K562 (cell line): Measurements from ENCODE around the gene TRPC1. TPM values are rescaled to one million over a fixed set of nuclear protein-coding genes. Genes with fewer than 3 reads are reported as not detected.

Experiments used
- CEBPG ChIP-seq, 3 experiments: fragments of 200-800 bp in 1 of 3; sonication (Bioruptor generic) in 1 of 3; sonication (generic) in 1 of 3; formaldehyde crosslinking in 1 of 3; IDR thresholded peaks in 2 of 3; conservative IDR thresholded peaks in 1 of 3; 2 replicates each; pipeline versions ENCODE4 v1.6.1 to v1.8.0; 2016 to 2022; ENCODE audit warnings: missing compliant biosample characterization in 2 of 3, missing genetic modification characterization in 2 of 3, mild to moderate bottlenecking in 1 of 3, missing genetic modification reagents in 1 of 3
- ETV1 ChIP-seq: fragments of 450-650 bp; conservative IDR thresholded peaks from 2 replicates; pipeline ENCODE4 v1.6.1; 2016; ENCODE audit warnings: missing genetic modification characterization, control low read depth, low read depth, missing compliant biosample characterization
- GATA2 ChIP-seq: sonication (generic); formaldehyde crosslinking; IDR thresholded peaks from 2 replicates; pipeline ENCODE4 v1.4.0; 2020; ENCODE audit warnings: mild to moderate bottlenecking, missing genetic modification reagents
- GATAD2A ChIP-seq: fragments of 450-650 bp; IDR thresholded peaks from 2 replicates; pipeline ENCODE4 v1.6.1; 2017
- JUND ChIP-seq, 2 experiments: IDR thresholded peaks; 2 replicates in 1 of 2; 3 replicates in 1 of 2; pipeline ENCODE4 v1.6.1; 2011; ENCODE audit warnings: borderline replicate concordance in 2 of 2, low read depth in 2 of 2, low read length in 2 of 2, improper control_type of control experiment in 1 of 2, missing biosample characterization in 1 of 2, missing genetic modification characterization in 1 of 2, missing genetic modification reagents in 1 of 2
- MBD2 ChIP-seq: sonication (generic); IDR thresholded peaks from 2 replicates; pipeline ENCODE4 v1.6.1; 2016; ENCODE audit warnings: low read depth, borderline replicate concordance
- NCOA6 ChIP-seq: fragments of 450-650 bp; IDR thresholded peaks from 2 replicates; pipeline ENCODE4 v1.6.1; 2017; ENCODE audit warnings: mild to moderate bottlenecking
- POLR3G ChIP-seq: IDR thresholded peaks from 2 replicates; pipeline ENCODE4 v1.6.1; 2011; ENCODE audit not compliant: insufficient read length, insufficient replicate concordance; ENCODE audit errors: extremely low read depth
- RBM39 ChIP-seq: fragments of 200-400 bp; formaldehyde crosslinking; optimal IDR thresholded peaks from 2 replicates; pipeline ENCODE3; 2018; ENCODE audit warnings: low read depth, low read length
- SRF ChIP-seq, 2 experiments: fragments of 250-450, 450-650 bp in 1 of 2; sonication (Bioruptor Pico) in 1 of 2; sonication (generic) in 1 of 2; formaldehyde crosslinking; IDR thresholded peaks; 2 replicates each; pipeline versions ENCODE4 v1.5.0 to v1.5.1; 2020 to 2022; ENCODE audit warnings: mild to moderate bottlenecking in 1 of 2, missing genetic modification reagents in 1 of 2
- ZNF282 ChIP-seq: sonication (generic); formaldehyde crosslinking; IDR thresholded peaks from 2 replicates; pipeline ENCODE4 v1.8.1; 2023; ENCODE audit warnings: missing genetic modification reagents
- polyA plus RNA-seq, 8 experiments: library from polyadenylated mRNA; depleted of rRNA in 4 of 8; stranded (reverse) in 5 of 8; unstranded in 3 of 8; fragments of >200 nt; fragmentation: Nextera tagmentation in 2 of 8; fragmentation: Illumina TruSeq in 1 of 8; extraction: Ambion mirVana in 2 of 8; extraction: Trizol in 1 of 8; gene quantifications; 2 replicates each; pipeline versions ENCODE4 v1.2.1 to v1.2.3, GENCODE V29; 2011 to 2014; ENCODE audit warnings: inconsistent platforms in 1 of 8, missing spikeins in 1 of 8
- total RNA-seq, 7 experiments: library from RNA; depleted of rRNA in 6 of 7; stranded (reverse); fragments of >200 nt in 6 of 7; fragmentation: Illumina TruSeq in 2 of 7; extraction: Trizol in 2 of 7; gene quantifications; 2 replicates each; pipeline versions ENCODE4 v1.2.1 to v1.2.3, GENCODE V29; 2011 to 2021; ENCODE audit warnings: low replicate concordance in 1 of 7
- TF ChIP-seq, protein P1 (sequence below): sonication (generic); IDR thresholded peaks from 2 replicates; pipeline ENCODE4 v1.6.1; 2016
- TF ChIP-seq, protein P2 (sequence below): sonication (generic); formaldehyde crosslinking; IDR thresholded peaks from 2 replicates; pipeline ENCODE4 v1.8.0; 2022; ENCODE audit warnings: mild to moderate bottlenecking, low read depth, missing genetic modification reagents
- TF ChIP-seq, protein P3 (sequence below): fragments of 200-600 bp; sonication (generic); IDR thresholded peaks from one replicate; pipeline ENCODE4 v1.6.1; 2012; ENCODE audit warnings: mild to moderate bottlenecking, low read depth, low read length, inconsistent platforms

TRPC1 gene
- total and polyA plus RNA-seq, 9 of the 15 experiments (the other 6 are each of a cell fraction or from before 2014, with no cell fraction given): 1.4 to 6.5 (median 3.0) TPM

DNA sequence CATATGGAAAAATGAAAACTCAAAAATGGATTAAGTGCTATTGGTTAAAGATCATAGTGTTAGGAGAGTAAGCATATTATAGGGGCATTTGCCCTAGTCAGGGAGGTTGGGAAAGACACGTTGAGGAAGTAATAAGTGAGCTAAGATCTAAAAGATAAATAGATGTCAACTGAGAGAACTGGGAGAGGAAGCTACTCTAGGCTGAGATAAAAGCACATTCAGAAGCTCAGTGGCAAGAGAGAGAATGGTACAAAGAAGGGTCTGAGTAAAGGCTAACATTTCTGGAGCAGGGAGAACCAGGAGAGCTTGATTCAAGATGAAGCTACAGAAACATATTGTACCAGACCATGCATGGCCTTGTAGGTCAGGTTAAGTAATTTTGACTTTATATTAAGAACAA, 63.9 kb downstream of the TRPC1 start (continued):
- TF ChIP-seq CEBPG (CRISPR knock-in tag; IDR thresholded peaks at IDR 0.05) (no peak), CEBPG (tag; conservative IDR thresholded peaks at IDR 0.05 in 1 of 2, IDR thresholded peaks at IDR 0.05 in 1 of 2) (0 out of 4 replicates have a peak, but pooled peaks of 1 of the 2 experiments have one; percentile 43), POLR3G (no peak), GATA2 (CRISPR knock-in tag) (peak; percentile 55), ZNF282 (CRISPR knock-in tag) (no peak), SRF (CRISPR knock-in tag; IDR thresholded peaks at IDR 0.05) (peak in 1 of 2 experiments; percentile 48; a peak in 1 of 4 replicates), GATAD2A (no peak), NCOA6 (no peak), JUND (IDR thresholded peaks at IDR 0.05; ENCODE audit: borderline replicate concordance, low read depth, low read length) (0 out of 2 replicates have a peak, but pooled peaks have one; percentile 11), JUND (tag; IDR thresholded peaks at IDR 0.05; ENCODE audit: borderline replicate concordance, low read depth, low read length) (no peak), MBD2 (no peak), ETV1 (tag) (0 out of 2 replicates have a peak, but pooled peaks have one; percentile 42), RBM39 (no peak)
- TF ChIP-seq, protein P1, sequence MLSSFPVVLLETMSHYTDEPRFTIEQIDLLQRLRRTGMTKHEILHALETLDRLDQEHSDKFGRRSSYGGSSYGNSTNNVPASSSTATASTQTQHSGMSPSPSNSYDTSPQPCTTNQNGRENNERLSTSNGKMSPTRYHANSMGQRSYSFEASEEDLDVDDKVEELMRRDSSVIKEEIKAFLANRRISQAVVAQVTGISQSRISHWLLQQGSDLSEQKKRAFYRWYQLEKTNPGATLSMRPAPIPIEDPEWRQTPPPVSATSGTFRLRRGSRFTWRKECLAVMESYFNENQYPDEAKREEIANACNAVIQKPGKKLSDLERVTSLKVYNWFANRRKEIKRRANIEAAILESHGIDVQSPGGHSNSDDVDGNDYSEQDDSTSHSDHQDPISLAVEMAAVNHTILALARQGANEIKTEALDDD: 0 out of 2 replicates have a peak, but pooled peaks have one; percentile 29
- TF ChIP-seq, protein P2, sequence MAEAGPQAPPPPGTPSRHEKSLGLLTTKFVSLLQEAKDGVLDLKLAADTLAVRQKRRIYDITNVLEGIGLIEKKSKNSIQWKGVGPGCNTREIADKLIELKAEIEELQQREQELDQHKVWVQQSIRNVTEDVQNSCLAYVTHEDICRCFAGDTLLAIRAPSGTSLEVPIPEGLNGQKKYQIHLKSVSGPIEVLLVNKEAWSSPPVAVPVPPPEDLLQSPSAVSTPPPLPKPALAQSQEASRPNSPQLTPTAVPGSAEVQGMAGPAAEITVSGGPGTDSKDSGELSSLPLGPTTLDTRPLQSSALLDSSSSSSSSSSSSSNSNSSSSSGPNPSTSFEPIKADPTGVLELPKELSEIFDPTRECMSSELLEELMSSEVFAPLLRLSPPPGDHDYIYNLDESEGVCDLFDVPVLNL (CRISPR knock-in tag): no peak
- TF ChIP-seq, protein P3, sequence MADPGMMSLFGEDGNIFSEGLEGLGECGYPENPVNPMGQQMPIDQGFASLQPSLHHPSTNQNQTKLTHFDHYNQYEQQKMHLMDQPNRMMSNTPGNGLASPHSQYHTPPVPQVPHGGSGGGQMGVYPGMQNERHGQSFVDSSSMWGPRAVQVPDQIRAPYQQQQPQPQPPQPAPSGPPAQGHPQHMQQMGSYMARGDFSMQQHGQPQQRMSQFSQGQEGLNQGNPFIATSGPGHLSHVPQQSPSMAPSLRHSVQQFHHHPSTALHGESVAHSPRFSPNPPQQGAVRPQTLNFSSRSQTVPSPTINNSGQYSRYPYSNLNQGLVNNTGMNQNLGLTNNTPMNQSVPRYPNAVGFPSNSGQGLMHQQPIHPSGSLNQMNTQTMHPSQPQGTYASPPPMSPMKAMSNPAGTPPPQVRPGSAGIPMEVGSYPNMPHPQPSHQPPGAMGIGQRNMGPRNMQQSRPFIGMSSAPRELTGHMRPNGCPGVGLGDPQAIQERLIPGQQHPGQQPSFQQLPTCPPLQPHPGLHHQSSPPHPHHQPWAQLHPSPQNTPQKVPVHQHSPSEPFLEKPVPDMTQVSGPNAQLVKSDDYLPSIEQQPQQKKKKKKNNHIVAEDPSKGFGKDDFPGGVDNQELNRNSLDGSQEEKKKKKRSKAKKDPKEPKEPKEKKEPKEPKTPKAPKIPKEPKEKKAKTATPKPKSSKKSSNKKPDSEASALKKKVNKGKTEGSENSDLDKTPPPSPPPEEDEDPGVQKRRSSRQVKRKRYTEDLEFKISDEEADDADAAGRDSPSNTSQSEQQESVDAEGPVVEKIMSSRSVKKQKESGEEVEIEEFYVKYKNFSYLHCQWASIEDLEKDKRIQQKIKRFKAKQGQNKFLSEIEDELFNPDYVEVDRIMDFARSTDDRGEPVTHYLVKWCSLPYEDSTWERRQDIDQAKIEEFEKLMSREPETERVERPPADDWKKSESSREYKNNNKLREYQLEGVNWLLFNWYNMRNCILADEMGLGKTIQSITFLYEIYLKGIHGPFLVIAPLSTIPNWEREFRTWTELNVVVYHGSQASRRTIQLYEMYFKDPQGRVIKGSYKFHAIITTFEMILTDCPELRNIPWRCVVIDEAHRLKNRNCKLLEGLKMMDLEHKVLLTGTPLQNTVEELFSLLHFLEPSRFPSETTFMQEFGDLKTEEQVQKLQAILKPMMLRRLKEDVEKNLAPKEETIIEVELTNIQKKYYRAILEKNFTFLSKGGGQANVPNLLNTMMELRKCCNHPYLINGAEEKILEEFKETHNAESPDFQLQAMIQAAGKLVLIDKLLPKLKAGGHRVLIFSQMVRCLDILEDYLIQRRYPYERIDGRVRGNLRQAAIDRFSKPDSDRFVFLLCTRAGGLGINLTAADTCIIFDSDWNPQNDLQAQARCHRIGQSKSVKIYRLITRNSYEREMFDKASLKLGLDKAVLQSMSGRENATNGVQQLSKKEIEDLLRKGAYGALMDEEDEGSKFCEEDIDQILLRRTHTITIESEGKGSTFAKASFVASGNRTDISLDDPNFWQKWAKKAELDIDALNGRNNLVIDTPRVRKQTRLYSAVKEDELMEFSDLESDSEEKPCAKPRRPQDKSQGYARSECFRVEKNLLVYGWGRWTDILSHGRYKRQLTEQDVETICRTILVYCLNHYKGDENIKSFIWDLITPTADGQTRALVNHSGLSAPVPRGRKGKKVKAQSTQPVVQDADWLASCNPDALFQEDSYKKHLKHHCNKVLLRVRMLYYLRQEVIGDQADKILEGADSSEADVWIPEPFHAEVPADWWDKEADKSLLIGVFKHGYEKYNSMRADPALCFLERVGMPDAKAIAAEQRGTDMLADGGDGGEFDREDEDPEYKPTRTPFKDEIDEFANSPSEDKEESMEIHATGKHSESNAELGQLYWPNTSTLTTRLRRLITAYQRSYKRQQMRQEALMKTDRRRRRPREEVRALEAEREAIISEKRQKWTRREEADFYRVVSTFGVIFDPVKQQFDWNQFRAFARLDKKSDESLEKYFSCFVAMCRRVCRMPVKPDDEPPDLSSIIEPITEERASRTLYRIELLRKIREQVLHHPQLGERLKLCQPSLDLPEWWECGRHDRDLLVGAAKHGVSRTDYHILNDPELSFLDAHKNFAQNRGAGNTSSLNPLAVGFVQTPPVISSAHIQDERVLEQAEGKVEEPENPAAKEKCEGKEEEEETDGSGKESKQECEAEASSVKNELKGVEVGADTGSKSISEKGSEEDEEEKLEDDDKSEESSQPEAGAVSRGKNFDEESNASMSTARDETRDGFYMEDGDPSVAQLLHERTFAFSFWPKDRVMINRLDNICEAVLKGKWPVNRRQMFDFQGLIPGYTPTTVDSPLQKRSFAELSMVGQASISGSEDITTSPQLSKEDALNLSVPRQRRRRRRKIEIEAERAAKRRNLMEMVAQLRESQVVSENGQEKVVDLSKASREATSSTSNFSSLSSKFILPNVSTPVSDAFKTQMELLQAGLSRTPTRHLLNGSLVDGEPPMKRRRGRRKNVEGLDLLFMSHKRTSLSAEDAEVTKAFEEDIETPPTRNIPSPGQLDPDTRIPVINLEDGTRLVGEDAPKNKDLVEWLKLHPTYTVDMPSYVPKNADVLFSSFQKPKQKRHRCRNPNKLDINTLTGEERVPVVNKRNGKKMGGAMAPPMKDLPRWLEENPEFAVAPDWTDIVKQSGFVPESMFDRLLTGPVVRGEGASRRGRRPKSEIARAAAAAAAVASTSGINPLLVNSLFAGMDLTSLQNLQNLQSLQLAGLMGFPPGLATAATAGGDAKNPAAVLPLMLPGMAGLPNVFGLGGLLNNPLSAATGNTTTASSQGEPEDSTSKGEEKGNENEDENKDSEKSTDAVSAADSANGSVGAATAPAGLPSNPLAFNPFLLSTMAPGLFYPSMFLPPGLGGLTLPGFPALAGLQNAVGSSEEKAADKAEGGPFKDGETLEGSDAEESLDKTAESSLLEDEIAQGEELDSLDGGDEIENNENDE: no peak
